Liver (tissue), 3 donors: ENCODE results near the gene PARP15.

Experiments used
- CTCF ChIP-seq: fragments of 150-350 bp; IDR thresholded peaks from 2 replicates; pipeline ENCODE4 v1.5.1; 2017; ENCODE audit warnings: improper control_type of control experiment, low read depth, low read length; ENCODE audit not compliant: missing input control
- EGR1 ChIP-seq, 2 donors: IDR thresholded peaks; 2 replicates each; pipeline ENCODE4 v1.6.1; 2016 to 2018; ENCODE audit warnings: antibody characterized with exemption in 2 of 2, low read depth in 2 of 2
- RAD21 ChIP-seq, 2 donors: IDR thresholded peaks; 2 replicates each; pipeline ENCODE4 v1.6.1; 2016; ENCODE audit warnings: antibody characterized with exemption in 2 of 2, mild to moderate bottlenecking in 2 of 2
- REST ChIP-seq: IDR thresholded peaks from 2 replicates; pipeline ENCODE4 v1.6.1; 2016; ENCODE audit warnings: antibody characterized with exemption, mild to moderate bottlenecking
- RXRA ChIP-seq, 2 donors: IDR thresholded peaks; 2 replicates each; pipeline ENCODE4 v1.6.1; 2017 to 2018; ENCODE audit warnings: antibody characterized with exemption in 2 of 2, mild to moderate bottlenecking in 1 of 2
- SP1 ChIP-seq: IDR thresholded peaks from 2 replicates; pipeline ENCODE4 v1.6.1; 2018; ENCODE audit warnings: antibody characterized with exemption, mild to moderate bottlenecking
- TAF1 ChIP-seq: conservative IDR thresholded peaks from 2 replicates; pipeline ENCODE4 v1.6.1; 2016; ENCODE audit warnings: antibody characterized with exemption, mild to moderate bottlenecking
- YY1 ChIP-seq: IDR thresholded peaks from 2 replicates; pipeline ENCODE4 v1.6.1; 2016; ENCODE audit warnings: antibody characterized with exemption, mild to moderate bottlenecking
- donor health status: healthy.
- donor health status: healthy.

- TF ChIP-seq TAF1 (peak; percentile 75), RAD21 (IDR thresholded peaks at IDR 0.05) (peak; percentile 22 to 54), REST (no peak), RXRA (IDR thresholded peaks at IDR 0.05) (peak in 1 of 2 donors; percentile 33), CTCF (no peak), YY1 (peak; percentile 87), SP1 (no peak), EGR1 (IDR thresholded peaks at IDR 0.05; ENCODE audit: low read depth in 2 of 2) (peak in 1 of 2 donors; percentile 53)
Measured at GRCh38 chr3:122680475-122681283, 103.2 kb downstream of the PARP15 start, which contains the start of gene PARP14.
